NCI-H1930 (cell line): ENCODE results near the gene HLA-B.
"Not testable (repeated sequence)": the region's sequence is repeated elsewhere in the genome, so short reads cannot be mapped to it uniquely, and the experiment has no call there.

Source experiments
- DNase-seq, 2 experiments: peaks; one replicate each; lab custom pipeline; 2025; lab: John Stamatoyannopoulos, UW

Gene HLA-B

GRCh38 chr6:31356946-31357466 is at the start of gene HLA-B:
TSS of gene HLA-B (minus strand) at chr6:31357179. CDS start at chr6:31357158, 21 bp downstream.
- DNase-seq, result peak in 1 of 2 experiments; percentile 25

GRCh38 chr6:31405996-31406395 is 49.0 kb upstream of the HLA-B start:
- no peak for DNase-seq

GRCh38 chr6:31404061-31404364 is 47.0 kb upstream of the HLA-B start:
- not testable (repeated sequence) for DNase-seq

- peak; percentile 29 to 40 for DNase-seq
These were observed 46.5 kb upstream of the HLA-B start, which contains the start of gene MICA for GRCh38 chr6:31403283-31404060. TSS of gene MICA (plus strand) at chr6:31403595. CDS start at chr6:31403633, 38 bp downstream.

- DNase-seq, result no peak
These were observed 45.6 kb upstream of the HLA-B start for GRCh38 chr6:31402324-31403282.

DNA sequence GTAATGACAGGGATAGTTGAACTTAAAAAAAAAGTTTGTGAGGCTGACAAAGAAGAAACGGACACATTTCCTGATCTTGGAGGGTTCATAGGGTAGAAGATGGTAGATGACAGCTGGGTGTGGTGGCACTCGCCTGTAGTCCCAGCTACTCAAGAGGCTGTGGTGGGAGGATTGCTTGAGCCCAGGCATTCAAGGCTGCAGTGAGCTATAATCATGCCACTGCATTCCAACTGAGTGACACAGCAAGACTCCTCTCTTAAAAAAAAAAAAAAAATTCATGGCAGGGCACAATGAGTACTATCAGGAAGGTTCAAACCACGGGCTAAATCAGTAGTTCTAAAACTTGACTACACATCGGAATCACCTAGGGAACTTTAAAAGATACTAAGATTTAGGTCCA is 44.4 kb upstream of the HLA-B start:
- DNase-seq, result no peak

GRCh38 chr6:31400467-31401289 is 43.7 kb upstream of the HLA-B start:
- DNase-seq, result no peak

- DNase-seq, result peak in 1 of 2 experiments; percentile 31
These were observed 42.8 kb upstream of the HLA-B start for GRCh38 chr6:31399589-31400466.

DNA sequence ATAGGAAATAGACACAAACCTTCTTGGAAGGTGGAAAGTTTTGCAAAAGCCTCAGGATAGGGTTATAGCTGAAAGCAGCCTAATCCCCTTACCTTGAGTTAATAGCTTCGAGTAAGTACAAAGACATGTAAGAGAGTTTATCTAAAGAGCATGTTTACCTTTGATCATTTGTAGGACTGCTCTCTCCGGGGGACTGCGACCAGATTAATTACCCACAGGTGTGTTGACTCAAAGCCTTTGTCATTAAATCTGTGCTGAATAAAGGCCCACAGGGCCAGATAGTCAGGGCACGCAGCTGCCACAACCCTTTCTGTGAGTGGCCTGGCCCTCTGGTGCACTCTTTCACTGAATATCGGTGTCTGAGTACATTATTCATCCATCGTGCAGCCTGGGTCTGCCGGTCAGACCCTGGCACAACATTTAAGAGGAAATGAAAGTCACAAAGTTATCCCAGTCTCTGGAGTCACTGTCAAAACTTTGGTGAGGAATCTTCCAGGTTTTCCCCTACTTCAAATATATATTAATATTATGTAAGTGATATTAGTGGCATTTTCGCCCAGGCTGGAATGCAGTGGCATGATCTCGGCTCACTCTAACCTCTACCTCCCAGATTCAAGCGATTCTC is 41.0 kb upstream of the HLA-B start:
- peak; percentile 31 to 70 for DNase-seq

- not testable (repeated sequence) for DNase-seq
These were observed 40.1 kb upstream of the HLA-B start for GRCh38 chr6:31397153-31397499.

DNA sequence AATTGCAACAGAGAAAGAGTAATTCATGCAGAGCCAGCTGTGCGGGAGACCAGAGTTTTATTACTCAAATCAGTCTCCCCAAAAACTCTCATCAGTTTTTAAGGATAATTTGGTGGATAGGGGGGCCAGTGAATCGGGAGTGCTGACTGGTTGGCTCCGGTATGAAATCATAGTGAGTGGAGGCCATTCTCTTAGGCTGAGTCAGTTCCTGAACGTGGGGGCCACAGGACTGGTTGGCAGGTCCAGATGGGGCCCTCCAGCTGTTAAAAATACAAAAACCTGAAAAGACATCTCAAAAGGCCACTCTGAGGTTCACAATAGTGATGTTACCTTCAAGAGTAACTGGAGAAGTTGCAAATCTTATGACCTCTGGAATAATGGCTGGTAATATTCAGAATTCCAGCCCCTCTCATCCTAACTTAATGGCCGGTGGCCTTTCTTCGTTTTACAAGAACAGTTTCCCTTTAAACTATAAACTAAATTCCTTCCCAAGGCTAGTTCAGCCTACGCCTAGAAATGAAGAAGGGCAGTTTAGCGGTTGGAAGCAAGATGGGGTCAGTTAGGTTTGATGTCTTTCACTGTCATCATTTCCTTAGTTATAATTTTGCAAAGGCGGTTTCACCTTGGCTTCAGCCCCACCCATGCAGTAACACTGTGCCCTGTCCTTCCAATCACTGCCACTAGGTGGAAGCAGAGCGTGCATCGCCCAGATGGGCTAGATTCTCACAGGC is 39.6 kb upstream of the HLA-B start:
- DNase-seq, result peak; percentile 55 to 80

DNA sequence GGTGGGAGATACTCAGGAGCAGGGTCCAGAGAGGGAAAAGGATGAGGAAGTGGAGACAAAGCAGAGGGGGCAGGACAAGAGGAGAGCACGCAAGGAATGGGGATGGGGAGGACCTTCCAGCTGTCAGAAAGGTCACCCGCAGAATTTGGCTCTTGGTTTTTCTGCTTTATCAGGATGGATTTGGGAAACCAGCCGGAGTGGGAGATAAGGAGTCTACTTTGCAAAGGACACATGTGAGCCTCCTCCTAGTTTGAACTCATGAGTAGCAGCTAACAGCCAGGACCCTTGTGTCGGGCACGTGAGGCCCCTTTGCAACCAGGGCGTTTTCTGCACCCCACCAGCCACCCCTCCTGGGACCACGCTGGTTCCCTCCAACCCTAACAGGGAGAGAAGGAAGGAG is 38.9 kb upstream of the HLA-B start:
- no peak for DNase-seq

DNA sequence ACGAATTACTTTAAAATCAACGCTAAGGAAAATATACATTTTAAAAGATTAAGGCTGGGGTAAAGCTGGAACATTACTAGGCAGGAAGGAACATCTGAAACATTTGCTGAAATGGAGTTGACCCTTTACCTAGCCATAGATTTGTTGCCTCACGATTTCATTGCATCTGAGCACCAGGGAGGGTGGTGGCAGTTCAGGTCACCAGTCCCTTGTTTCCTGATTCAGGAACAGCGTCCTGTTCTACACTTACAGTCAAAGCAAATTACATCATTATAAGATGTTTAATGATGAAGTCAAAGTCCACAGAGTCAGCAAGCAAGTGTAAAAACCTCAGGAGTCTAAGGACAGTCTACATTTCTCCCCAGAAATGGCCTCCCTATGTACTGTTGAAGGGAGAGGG is 37.4 kb upstream of the HLA-B start:
- no peak for DNase-seq

DNA sequence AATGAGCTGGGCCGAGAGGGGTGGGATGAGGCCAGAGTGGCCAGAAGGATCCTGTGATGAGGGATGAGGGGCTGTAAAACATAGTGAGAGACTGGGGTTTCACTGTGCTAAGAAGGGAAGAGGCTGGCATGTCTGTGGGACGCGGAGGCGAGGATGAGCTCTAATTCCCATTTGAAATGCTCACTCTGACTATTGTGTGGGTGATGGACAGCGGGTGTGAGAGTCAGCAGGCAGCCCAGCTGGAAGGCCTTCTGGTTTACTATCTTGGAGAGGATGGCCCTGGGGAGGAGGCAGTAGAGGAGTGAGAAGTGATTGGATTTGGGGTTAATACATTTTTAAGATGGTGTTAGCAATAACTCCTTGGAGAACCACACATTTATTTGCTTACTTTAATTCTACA is 37.0 kb upstream of the HLA-B start:
- DNase-seq, result no peak

GRCh38 chr6:31389802-31390132 is 32.8 kb upstream of the HLA-B start:
- DNase-seq, result not testable (repeated sequence)

- not testable (repeated sequence) for DNase-seq
These were observed 32.2 kb upstream of the HLA-B start for GRCh38 chr6:31388916-31389801.

- no peak for DNase-seq
These were observed 30.0 kb upstream of the HLA-B start for GRCh38 chr6:31386977-31387376.

- no peak for DNase-seq
These were observed 29.1 kb upstream of the HLA-B start for GRCh38 chr6:31386099-31386498.

- DNase-seq, result no peak
These were observed 28.1 kb upstream of the HLA-B start for GRCh38 chr6:31385041-31385440.
